Activated CD8-positive, alpha-beta memory T cell treated with anti-CD3 and anti-CD28 coated beads for 4 hours (primary cell): ENCODE data around the gene PRTN3.
"Not testable (repeated sequence)": the region's sequence is repeated elsewhere in the genome, so short reads cannot be mapped to it uniquely, and the experiment has no call there.

Experiments used
- DNase-seq, 2 donors: peaks; one replicate each; pipeline ENCODE4 v3.0.0-alpha.2; 2020; ENCODE audit warnings: low read depth in 2 of 2

PRTN3 gene

DNA sequence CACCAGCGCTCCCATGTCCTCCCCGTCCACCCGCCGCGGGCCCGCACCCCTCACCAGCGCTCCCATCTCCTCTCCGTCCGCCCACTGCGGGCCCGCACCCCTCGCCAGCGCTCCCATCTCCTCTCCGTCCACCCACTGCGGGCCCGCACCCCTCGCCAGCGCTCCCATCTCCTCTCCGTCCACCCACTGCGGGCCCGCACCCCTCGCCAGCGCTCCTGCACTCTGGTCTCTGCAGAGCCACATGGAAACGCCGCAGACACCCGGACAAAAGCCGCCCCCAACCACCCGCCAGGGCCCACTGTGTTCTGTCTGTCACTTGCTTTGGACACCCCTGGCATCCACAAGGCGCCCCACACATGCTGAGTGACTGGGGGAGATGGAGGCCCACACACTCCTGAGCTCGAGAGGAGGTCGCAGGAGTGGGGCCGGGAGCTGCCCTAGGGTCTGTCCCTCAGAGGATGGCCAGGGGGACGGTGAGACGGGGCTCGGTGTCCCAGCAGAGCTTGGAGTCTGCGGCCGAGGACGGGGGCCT, 26.0 kb downstream of the PRTN3 start:
- DNase-seq: no peak

DNA sequence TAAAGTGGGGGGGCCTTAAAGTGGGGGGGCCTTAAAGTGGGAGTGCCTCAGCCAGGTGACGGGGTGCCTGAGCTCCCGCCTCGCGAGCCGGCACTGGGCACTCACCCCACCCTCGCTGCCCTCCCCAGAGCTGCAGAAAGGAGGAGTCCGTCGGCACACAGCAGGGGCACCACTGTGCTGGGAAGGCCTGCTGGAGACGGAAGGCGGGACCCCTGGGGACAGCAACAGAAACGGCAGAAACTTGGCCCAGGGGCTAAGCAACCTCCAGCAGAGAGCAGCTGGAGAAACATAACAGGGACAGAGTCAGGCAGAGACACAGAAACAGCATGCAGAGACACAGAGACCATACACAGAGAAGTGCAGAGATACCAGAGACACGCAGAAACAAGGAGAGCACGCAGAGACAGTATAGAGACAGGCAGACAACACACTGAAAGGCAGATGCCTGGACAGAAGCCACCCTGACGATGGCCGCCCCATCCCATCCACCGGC, 26.5 kb downstream of the PRTN3 start:
- no peak for DNase-seq

DNA sequence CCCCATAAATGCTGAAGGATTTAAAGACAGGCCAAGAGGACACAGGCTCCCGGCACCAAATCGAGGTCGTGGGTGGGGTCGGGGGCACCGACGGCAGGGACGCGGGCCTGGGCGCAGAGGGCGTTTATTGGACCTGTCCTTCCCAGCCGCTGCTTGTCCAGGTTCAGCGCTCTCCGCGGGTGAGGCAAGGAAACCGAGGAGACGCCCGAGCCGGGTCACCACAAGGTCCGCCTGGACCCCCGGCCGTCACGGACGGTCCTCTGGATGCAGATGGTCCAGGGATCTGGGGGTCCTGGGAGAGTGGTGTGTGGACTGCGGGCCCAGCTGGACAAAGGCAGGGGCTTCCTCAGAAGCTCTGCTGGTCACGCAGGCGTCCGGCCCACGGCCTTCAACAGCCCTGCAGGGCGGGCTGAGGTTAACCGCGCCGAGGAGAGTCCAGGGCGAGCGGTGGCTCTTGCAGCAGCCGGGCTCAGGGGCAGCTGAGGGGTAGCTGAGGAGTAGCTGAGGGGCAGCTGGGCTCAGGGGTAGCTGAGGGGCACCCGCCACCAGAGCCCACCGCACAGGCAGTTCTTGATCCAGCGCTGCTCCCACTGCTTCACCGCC, 27.2 kb downstream of the PRTN3 start:
- DNase-seq: no peak

DNA sequence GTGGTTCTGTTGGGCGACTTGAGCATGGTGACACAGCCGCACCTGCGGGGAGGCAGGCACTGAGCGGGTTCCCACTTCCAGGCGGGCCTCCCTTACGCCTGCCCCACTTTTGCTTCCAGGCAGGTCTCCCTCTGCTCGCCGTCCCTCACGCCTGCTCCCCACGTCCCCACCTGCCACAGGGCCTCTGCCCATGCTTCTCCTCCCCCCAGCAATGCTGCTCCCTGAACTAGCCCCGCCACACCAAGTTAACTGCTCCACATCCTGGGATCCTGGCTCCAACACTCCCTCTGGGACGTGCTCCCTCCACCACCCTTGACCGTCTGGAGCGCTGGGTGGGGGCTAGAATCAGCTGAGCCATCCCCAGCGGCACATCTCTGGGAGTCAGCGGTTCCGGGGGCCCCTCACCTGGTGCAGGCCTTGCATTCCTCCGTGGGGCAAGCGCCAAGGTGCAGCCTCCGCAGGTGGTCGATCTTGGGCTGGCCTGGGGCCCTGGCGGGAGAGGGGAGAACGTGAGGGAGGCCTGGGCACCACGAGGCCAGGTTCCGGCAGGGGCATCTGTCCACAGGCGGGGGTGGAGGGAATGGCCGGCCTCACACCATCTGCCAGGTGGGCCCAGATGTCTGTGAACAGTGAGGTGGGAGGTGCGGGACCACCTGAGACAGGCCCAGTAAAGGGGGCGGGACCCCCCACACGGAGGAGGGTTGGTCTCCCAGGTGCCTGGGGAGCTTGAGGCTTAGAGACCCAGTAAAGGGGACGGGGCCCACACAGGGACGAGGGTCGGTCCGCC, 27.9 kb downstream of the PRTN3 start:
- DNase-seq: no peak

DNA sequence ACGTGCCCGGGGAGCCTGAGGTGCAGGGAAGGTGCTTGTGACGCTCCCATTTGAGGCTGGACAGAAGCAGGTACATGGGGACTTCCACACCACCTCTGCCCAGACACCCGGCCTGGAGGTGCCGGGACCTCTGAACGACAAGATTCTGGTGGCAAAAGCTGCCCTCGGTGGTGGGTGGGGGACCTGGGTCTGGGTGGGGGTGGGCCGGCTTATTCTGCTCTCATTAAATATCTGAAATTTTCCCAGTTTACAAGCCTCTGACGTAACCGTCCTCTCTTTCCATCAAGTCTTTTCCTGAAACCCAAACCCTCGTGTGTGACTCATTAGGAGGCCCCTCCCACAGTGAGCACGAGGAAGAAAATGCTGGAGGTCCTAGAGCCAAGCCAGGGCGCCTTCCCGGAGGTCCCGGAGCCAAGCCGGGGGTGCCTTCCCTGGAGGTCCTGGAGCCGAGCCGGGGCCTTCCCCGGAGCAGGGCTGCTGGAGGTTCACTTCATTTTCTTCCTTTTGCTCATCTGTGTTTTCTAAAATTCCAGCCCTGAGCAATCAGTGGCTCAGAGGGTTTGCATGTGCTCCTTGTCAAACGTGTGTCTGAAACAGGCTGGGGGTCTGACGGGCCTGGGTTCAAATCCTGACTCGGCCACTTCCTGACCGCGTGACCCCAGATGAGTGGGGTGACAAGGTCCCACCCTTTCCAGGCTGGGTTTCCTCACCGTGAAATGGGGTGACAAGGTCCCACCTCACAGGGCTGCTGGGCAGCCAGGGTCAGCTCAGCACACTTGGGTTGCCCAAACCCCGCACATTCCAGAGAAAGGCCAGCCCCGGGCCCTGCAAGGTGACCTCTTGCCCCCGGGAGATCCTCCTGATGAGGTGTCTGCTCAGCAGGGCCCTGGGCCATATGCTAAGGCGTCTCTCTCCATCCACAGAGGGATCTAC, 28.7 kb downstream of the PRTN3 start:
- DNase-seq: no peak

DNA sequence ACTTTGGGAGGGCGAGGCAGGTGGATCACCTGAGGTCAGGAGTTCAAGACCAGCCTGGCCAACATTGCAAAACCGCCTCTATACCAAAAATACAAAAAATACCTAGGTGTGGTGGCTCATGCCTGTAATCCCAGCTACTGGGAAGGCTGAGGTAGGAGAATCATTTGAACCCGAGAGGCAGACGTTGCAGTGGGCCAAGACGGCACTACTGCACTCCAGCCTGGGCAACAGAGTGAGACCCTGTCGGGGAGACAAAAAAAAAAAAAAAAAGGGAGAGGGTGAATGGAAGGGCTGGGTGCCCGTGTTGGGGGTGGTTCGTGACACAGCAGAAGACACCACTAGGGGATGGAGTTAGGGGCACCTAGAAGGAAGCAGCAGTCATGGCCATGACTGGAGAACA, 29.5 kb downstream of the PRTN3 start:
- DNase-seq: no peak

DNA sequence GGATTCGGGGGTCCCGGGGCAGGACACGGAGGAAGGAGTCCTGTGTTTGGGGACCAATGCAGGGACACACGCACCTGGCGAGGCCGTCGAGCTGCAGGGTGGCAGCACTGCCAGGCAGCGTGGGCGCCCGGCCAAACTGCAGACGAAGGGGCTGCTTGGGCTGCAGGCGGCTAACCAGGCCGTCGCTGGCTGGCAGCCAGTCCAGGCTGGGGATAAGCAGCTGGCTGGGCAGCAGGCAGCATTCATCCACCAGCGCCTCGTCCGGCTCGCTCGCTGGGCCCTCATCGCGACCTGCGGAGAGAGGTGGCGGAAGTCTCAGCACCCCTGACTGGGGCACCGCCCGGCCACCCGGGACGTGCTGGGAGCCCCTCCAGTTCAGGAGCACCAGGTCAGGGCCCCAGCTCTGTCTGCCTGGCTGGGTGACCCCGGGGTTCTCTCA, 30.2 kb downstream of the PRTN3 start:
- DNase-seq: no peak

DNA sequence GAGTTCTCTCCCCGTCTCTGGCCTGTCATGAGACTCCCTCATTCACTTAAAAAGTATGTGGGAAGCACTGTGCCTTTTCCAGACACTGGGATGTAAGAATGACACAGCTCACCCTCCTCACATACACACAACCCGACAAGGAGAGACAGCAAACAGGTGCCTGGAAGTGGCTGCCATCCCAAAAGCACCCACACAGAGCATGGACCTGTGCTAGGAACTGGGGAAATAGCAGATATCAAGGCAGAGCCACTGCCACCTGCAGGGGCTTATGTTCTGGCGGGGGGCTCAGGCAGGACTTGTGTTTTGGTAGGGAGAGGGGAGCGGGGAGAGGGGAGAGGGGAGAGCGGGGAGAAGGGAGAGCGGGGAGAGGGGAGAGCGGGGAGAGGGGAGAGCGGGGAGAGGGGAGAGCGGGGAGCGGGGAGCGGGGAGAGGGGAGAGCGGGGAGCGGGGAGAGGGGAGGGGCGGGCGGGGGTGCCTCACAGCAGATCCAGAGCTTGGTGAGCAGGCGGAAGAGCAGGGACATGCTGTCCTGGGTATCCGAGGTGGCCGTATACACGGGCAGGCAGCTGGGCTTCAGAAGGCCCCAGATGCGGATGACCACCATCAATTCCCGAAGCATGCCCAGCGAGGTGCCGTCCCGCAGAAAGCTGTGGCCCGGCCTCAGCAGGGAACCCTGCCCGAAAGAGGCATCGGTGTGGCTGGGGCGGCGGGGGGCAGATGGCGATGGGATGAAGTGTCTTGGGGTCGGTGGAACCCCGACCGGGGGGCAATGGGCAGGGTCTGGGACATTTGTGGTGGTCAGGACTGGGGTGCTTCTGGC, 30.9 kb downstream of the PRTN3 start:
- DNase-seq: no peak

DNA sequence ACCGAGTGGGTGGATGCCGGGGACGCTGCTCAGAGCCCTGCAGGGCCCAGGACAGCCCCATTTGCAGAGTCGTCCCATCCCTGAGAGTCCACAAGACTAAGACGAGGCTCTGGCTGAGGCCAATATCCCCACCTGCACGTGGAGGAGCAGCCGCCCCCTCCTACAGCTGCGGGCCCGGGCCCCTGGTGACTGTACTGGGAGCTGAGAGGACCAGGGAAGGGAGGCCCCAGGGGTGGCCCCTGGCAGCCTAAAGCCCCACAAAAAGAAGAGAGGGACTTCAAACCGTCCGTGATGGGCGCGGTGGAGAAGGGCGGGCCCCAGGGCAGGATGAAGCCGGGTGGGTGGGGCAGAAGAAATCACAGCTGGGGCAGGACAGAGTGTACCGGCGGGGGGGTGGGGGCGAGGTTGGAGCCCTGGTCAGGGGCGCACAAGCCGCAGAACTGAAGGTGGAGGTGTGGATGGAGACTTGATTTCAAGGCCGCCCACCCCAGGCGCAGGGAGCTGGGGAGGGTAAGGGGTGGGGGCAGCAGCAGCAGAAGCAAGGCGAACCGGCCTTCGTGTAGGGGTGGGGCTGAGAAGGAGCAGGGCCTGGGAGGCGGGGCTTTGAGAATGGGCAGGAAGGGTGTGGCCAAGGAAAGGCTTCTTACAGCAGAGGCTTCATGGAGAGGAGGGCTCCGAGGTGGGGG, 31.6 kb downstream of the PRTN3 start:
- peak; percentile 32 to 67 for DNase-seq

DNA sequence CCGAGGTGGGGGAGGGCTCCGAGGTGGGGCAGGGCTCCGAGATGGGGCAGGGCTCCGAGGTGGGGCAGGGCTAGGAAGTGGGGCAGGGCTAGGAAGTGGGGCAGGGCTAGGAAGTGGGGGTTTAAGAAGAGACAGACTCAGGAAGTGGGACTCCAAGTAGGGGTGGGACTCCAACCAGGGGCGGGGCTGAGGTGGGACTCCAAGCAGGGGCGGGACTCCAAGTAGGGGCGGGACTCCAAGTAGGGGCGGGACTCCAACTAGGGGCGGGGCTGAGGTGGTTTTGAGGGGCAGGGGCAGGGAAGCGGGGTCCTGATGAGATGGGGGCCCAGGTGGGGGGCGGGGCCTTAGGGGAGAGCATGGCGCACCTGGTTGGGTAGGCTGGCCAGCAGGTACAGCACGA, 32.3 kb downstream of the PRTN3 start:
- DNase-seq: peak in 1 of 2 donors; percentile 49

DNA sequence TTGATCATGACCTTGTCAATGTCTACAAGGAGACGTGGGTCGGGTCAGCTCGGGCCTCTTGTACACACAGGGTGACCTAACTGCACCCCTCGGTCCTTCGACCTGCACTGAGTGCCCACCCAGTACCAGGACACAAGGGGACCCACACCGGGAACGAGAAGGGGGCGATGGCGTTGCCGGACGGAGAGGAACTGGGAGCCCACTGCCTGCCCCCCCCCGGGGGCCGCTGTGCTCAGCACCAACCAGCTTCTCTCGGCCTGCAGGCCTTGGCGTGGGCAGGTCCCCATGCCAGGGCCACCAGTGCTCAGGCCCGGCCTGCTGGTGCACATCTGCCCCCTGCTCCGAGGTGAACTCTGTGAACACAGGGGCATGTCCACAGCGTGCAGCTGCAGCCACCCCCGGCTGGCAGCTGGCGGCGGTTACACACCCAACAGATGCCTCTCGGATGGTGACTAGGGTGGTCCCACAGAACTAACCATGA, 32.8 kb downstream of the PRTN3 start:
- no peak for DNase-seq

DNA sequence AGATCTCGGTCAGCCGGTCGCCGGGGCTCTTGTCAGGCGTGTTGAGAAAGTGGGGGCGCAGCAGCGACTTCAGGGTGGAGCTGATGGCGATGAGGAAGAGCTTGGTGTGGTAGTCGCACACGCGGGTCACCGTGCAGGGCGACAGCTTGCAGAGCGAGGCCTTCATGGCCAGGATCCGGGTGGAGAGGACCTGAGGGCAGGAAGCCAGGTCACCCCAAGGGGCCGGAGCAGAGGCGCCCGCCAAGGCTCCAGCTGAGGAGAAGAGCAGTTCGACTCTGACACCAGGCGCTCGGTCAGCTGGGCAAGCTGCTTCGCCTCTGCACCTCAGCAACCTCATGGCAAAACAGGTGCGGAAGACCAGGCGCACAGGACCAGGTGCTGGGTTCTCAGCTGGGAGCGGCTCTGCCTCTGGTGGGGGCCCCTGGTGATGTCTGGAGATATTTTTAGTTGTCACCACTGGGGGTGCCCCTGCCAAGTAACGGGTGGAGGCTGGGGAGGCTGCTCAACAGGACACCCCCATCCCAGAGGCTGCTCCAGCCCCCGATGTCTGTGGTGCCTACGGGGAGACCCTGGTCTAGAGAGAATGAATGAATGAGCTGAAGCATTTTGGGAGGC, 34.6 kb downstream of the PRTN3 start:
- DNase-seq: no peak

DNA sequence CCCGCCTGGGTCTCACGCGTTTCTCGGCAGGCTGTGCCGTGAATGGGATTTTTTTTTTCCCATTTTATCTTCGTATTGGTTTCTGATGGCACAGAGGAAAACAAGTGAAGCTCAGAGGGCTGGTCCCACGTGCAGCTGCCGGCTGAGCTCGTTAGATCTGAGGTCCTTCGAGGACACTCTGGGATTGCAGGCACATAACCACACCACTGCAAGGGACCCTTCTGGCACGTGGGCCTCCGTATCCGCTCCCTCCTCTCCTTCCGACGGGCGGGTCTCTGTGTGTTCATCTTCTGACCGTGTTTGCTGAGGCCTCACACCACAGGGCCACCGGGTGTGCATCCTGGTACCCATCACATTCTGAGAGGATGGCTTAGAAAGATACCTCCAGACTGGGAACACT, 35.3 kb downstream of the PRTN3 start:
- no peak for DNase-seq

DNA sequence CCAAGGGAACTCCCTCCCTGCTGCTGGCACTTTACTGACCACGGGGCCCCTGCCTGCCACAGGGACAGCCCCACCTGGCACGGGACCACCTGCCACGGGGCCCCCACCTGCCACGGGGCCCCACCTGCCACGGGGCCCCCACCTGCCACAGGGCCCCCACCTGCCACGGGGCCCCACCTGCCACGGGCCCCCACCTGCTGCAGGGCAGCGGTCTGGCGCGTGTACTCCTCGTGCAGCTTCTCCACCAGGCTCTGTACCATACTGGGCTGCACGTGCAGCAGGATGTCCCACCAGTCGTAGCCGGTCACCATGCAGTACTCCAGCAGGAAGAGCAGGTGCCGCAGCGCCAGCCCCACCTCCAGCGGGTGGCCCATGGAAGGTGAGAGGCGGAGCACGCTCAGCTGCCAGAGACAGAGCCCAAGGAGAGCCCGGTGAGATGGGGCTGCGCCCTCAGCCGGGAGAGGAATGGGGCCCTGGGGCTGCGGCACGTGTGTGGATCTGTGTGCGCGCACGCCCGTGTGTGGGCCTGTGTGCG, 36.0 kb downstream of the PRTN3 start:
- DNase-seq: no peak

DNA sequence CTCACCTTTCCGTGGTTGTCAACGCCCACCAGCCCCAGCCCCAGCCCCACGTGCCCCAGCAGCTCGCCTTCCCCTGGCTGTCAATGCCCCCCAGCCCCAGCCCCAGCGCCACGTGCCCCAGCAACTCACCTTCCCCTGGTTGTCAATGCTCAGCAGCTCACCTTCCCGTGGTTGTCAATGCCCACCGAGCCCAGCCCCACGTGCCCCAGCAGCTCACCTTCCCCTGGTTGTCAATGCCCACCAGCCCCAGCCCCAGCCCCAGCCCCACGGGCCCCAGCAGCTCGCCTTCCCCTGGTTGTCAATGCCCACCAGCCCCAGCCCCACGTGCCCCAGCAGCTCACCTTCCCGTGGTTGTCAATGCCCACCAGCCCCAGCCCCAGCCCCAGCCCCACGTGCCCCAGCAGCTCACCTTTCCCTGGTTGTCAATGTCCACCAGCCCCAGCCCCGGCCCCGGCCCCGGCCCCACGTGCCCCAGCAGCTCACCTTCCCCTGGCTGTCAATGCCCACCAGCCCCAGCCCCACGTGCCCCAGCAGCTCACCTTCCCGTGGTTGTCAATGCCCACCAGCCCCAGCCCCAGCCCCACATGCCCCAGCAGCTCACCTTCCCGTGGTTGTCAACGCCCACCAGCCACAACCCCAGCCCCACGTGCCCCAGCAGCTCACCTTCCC, 37.3 kb downstream of the PRTN3 start:
- DNase-seq: not testable (repeated sequence)

DNA sequence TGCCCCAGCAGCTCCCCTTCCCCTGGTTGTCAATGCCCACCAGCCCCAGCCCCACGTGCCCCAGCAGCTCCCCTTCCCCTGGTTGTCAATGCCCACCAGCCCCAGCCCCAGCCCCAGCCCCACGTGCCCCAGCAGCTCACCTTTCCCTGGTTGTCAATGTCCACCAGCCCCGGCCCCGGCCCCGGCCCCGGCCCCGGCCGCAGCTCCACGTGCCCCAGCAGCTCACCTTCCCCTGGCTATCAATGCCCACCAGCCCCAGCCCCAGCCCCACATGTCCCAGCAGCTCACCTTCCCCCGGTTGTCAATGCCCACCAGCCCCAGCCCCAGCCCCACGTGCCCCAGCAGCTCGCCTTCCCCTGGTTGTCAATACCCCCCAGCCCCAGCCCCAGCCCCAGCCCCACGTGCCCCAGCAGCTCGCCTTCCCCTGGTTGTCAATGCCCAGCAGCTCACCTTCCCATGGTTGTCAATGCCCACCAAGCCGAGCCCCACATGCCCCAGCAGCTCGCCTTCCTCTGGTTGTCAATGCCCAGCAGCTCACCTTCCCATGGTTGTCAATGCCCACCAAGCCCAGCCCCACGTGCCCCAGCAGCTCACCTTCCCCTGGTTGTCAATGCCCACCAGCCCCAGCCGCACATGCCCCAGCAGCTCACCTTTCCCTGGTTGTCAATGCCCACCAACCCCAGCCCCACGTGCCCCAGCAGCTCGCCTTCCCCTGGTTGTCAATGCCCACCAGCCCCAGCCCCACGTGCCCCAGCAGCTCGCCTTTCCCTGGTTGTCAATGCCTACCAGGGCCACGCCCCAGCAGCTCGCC, 38.2 kb downstream of the PRTN3 start:
- not testable (repeated sequence) for DNase-seq

DNA sequence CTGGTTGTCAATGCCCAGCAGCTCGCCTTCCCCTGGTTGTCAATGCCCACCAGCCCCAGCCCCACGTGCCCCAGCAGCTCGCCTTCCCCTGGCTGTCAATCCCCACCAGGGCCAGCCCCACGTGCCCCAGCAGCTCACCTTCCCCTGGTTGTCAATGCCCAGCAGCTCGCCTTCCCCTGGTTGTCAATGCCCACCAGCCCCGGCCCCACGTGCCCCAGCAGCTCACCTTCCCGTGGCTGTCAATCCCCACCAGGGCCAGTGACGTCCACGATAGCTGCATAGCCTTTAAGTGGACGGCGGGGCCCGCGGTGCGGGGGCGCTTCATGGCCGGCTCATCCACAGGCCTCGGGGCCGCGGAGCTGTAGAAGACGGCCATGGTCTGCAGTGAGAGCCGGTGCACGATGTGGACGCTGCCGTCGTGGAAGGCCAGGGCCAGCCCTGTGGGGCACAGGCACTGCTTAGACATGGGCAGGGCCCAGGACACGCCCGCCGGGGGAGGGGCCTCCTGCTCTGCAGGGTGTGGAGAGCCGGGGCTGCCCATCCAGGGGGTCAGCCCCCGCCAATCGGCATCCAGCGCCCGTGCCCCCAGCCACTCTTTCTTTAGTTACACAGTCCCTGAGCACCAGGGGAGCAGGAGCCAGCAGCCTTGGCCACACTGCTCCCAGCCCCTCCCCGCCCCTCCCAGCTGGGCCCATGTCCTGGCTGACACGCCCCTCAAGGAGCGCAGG, 39.1 kb downstream of the PRTN3 start:
- DNase-seq: no peak
